Ishikawa (cell line): ENCODE measurements around the gene ATF5.

Experiments used
- CEBPB ChIP-seq: IDR thresholded peaks from 2 replicates; pipeline ENCODE4 v1.6.1; 2012
- CREB1 ChIP-seq: IDR thresholded peaks from 2 replicates; pipeline ENCODE4 v1.6.1; 2012; ENCODE audit warnings: low read depth
- EP300 ChIP-seq: IDR thresholded peaks from 2 replicates; pipeline ENCODE4 v1.6.1; 2012; ENCODE audit warnings: borderline replicate concordance
- FOXM1 ChIP-seq: IDR thresholded peaks from 2 replicates; pipeline ENCODE4 v1.6.1; 2012; ENCODE audit warnings: low read depth, borderline replicate concordance
- MAX ChIP-seq: IDR thresholded peaks from 2 replicates; pipeline ENCODE4 v1.6.1; 2012
- RAD21 ChIP-seq: IDR thresholded peaks from 2 replicates; pipeline ENCODE4 v1.6.1; 2012; ENCODE audit warnings: low read depth
- TEAD4 ChIP-seq: IDR thresholded peaks from 2 replicates; pipeline ENCODE4 v1.6.1; 2012

- TF ChIP-seq EP300 = no peak
- no peak for TF ChIP-seq FOXM1
- no peak for TF ChIP-seq CEBPB
- TF ChIP-seq CREB1 = 0 out of 2 replicates have a peak, but pooled peaks have one; percentile 29
- TF ChIP-seq TEAD4 = no peak
- peak; percentile 100 for TF ChIP-seq MAX
- peak; percentile 41; the same call in 1 of the 2 replicates for TF ChIP-seq RAD21
These were observed 39.2 kb upstream of the ATF5 start for GRCh38 chr19:49889687-49890348.
